Choroid plexus epithelial cell (primary cell): ENCODE results near the gene IQCH.

Source experiments
- DNase-seq: peaks from one replicate; pipeline ENCODE4 v3.0.0-alpha.2; 2010; ENCODE audit warnings: low read depth
- H3K4me3 ChIP-seq: 2 replicates; pipeline ENCODE4 v1.5.1; 2011; ENCODE audit warnings: low read depth, mild to moderate bottlenecking, control low read depth, low read length, moderate library complexity
- CTCF ChIP-seq: conservative IDR thresholded peaks from 2 replicates; pipeline ENCODE4 v1.5.1; 2011; ENCODE audit warnings: low read depth, mild to moderate bottlenecking, control low read depth, inconsistent platforms, low read length, moderate library complexity

The IQCH gene

GRCh38 chr15:67548236-67548852 is 293.8 kb downstream of the IQCH start:
- H3K4me3 ChIP-seq, result no peak overlapping the region
- peak; percentile 56 for DNase-seq
- TF ChIP-seq CTCF, result no peak

GRCh38 chr15:67548862-67549651 is 294.5 kb downstream of the IQCH start:
- DNase-seq, result peak; percentile 58
- no peak overlapping the region for H3K4me3 ChIP-seq
- TF ChIP-seq CTCF, result no peak

- TF ChIP-seq CTCF, result no peak
- DNase-seq, result no peak
- H3K4me3 ChIP-seq, result no peak overlapping the region
Measured at GRCh38 chr15:67549736-67550135, 295.1 kb downstream of the IQCH start.

GRCh38 chr15:67550522-67550921 is 295.9 kb downstream of the IQCH start:
- H3K4me3 ChIP-seq, result no peak overlapping the region
- peak; percentile 48 for DNase-seq
- TF ChIP-seq CTCF, result no peak

GRCh38 chr15:67551207-67551743 is 296.7 kb downstream of the IQCH start:
- no peak for DNase-seq
- TF ChIP-seq CTCF, result no peak

More at GRCh38 chr15:67551207-67551743, 296.7 kb downstream of the IQCH start:
- no peak overlapping the region for H3K4me3 ChIP-seq
